Measurements from ENCODE around the gene PRSS12.
"Not testable (repeated sequence)": the region's sequence is repeated elsewhere in the genome, so short reads cannot be mapped to it uniquely, and the experiment has no call there.

Gene PRSS12, protein sequence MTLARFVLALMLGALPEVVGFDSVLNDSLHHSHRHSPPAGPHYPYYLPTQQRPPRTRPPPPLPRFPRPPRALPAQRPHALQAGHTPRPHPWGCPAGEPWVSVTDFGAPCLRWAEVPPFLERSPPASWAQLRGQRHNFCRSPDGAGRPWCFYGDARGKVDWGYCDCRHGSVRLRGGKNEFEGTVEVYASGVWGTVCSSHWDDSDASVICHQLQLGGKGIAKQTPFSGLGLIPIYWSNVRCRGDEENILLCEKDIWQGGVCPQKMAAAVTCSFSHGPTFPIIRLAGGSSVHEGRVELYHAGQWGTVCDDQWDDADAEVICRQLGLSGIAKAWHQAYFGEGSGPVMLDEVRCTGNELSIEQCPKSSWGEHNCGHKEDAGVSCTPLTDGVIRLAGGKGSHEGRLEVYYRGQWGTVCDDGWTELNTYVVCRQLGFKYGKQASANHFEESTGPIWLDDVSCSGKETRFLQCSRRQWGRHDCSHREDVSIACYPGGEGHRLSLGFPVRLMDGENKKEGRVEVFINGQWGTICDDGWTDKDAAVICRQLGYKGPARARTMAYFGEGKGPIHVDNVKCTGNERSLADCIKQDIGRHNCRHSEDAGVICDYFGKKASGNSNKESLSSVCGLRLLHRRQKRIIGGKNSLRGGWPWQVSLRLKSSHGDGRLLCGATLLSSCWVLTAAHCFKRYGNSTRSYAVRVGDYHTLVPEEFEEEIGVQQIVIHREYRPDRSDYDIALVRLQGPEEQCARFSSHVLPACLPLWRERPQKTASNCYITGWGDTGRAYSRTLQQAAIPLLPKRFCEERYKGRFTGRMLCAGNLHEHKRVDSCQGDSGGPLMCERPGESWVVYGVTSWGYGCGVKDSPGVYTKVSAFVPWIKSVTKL

GRCh38 chr4:118352843-118353533 is at the start of gene PRSS12:
TSS of gene PRSS12 (minus strand) at chr4:118353003. CDS start at chr4:118352720, 283 bp downstream.
- no peak for DNase-seq (ENCODE audit: low read depth)

- no peak for DNase-seq (ENCODE audit: low read depth)
These were observed 47.6 kb upstream of the PRSS12 start for GRCh38 chr4:118400356-118400755.

GRCh38 chr4:118399883-118400282 is 47.1 kb upstream of the PRSS12 start:
- DNase-seq (ENCODE audit: low read depth): not testable (repeated sequence)

- no peak for DNase-seq (ENCODE audit: low read depth)
These were observed 45.7 kb upstream of the PRSS12 start for GRCh38 chr4:118398226-118399090.

DNA sequence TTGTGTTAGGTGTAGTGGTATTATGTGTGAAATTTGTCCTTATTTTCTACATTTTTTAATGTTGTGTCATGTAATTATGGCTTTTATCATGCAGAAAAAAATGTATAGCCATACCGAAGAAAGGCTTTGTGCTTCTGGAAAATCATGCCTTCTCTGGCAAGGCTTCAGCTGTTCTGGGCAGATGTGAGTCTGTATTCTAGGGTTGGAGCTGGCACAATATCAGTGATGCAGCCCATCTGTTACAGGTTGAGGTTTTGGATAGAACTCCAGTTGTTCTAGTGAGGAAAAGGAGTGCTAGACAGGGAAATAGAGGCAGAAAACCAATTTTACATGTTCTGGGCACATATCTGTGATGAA is 44.8 kb upstream of the PRSS12 start:
- no peak for DNase-seq (ENCODE audit: low read depth)

GRCh38 chr4:118396881-118397622 is 44.2 kb upstream of the PRSS12 start:
- DNase-seq (ENCODE audit: low read depth): no peak

DNA sequence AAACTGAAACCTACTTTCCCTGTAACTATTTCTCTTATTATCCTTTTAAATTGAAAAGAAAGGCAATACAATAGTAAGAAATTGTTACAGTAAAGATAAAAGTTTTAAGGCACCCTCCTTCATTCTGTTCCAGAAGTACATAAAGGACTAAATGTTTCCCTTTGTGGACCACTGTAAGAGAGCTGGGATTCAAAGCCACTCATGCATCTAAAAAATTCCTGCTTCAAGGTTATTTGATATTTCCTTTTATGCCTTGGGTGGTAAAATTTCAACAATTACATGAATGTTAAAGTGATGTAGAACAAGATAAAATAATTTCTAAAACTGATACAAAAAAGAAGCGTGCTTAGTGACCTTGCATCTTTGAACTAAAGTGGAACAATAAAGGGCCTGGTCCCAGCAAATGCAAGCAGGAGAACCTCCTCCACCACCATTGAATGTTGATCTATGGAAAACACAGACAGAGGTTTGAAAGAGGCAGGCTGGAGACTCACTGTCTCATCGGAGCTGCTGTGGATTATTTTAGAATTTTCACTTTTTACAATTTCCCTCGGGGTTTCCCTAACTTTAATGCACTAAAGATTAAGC is 42.3 kb upstream of the PRSS12 start:
- DNase-seq (ENCODE audit: low read depth): no peak

DNA sequence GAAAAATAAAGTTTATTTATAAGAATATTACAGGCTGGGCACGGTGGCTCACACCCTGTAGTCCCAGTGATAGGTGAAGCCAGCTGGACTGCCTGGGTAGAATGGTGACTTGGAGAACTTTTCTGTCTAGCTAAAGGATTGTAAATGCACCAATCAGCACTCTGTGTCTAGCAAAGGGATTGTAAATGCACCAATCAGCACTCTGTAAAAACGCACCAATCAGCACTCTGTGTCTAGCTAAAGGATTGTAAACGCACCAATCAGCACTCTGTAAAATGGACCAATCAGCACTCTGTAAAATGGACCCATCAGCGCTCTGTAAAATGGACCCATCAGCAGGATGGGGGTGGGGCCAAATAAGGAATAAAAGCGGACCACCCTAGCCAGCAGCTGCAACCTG is 39.7 kb upstream of the PRSS12 start:
- not testable (repeated sequence) for DNase-seq (ENCODE audit: low read depth)

DNA sequence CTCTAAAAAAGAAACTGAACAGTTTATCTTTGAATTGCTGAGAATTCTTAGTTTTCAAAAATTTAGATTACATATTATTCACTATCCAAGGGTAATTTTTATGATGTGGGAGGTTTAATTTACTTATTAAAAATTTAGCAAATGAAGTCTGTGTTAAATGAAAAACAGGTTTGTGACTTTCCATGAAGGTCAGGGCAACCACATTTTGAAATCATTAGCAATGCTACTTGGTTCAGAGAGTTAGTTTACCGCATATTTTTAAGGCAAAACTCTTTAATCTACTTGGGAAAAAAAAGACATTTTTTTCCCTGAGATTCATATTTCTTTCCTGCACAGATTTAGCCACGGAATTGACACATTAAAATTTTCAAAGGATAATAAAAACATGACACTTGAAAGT is 37.3 kb upstream of the PRSS12 start:
- no peak for DNase-seq (ENCODE audit: low read depth)

DNA sequence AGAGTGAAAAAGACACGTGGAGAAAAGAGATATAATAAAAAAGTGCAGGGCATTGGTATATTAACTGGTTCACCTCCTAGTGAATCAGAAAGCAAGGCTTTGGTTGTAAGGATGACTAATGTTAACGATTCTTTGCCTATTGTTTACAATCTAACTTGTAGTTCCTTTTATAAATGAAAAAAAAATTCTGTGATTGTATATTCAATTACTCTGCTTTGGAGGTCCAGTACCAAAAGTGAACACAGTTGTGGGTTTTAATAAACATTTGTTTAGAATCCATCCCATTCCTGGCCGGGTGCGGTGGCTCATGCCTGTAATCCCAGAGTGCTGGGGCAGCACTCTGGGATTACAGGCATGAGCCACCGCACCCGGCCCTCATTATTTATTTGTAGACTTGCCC is 36.9 kb upstream of the PRSS12 start:
- DNase-seq (ENCODE audit: low read depth): no peak

DNA sequence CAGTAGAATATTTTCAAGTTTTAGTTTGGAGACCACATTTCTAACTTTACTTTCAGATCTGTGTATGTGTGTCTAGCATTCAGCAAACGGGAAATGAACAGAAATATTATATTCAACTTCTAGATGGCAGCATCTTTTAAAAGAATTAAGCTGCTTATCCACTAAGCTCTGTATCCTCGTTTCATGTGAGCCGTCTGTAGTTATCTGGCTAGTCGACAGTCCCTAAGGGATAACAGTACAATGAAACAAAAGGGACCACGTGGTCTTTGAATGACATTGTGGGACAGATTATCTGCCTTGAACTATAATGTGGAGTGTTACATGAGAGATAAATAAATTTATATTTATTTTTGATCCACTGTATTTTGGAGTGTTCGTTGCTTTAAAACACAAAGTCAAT is 35.8 kb upstream of the PRSS12 start:
- DNase-seq (ENCODE audit: low read depth): no peak

GRCh38 chr4:118381902-118382301 is 29.1 kb upstream of the PRSS12 start:
- DNase-seq (ENCODE audit: low read depth): no peak

DNA sequence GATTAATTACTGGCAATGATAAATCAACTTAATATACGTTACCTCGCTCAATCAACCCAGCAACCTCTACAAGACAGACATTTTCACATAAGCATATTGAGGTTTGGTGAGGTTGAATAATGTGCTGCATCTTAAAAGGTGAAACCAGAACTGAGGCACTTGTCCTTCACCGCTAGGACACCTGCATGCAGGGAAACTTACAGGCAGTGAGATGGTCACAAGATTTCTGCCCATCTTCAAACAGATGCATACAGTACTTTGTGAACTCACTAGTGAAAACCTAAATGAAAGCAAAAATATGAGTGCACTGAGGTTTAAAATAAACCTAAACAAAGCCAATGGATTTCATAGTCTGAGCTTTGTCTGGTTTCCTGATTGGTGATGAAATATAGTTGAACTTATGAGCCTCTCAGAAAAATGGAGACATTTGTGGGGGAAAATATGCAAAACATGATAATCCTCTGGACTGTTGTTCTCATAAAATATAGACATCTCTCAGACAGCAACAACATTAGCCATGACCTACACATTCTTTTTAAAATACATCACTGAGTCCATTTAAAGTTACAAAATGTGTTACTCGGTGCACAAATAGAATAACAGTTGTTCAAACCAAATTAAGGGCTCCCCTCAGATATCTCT is 20.9 kb upstream of the PRSS12 start:
- DNase-seq (ENCODE audit: low read depth): no peak

- no peak for DNase-seq (ENCODE audit: low read depth)
These were observed 19.4 kb upstream of the PRSS12 start for GRCh38 chr4:118372251-118372650.

- DNase-seq (ENCODE audit: low read depth): no peak
These were observed 16.4 kb upstream of the PRSS12 start for GRCh38 chr4:118369231-118369630.

GRCh38 chr4:118367872-118368271 is 15.1 kb upstream of the PRSS12 start:
- DNase-seq (ENCODE audit: low read depth): no peak

DNA sequence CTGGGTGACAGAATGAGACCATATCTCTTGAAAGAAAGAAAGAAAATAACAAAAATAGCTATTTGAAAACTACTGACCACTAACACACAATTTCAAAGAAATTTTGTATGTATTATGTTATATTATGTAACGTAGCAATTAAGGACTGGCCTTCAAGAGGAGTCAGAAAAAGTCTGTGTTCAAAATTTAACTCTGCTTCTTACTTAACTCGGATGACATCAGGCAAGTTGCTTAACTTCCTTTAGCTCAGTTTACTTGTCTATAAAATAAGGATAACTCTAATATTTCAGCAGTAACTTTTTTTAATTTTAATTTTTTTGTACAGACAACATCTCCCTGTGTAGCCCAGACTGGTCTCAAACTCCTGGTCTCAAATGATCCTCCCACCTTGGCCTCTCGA is 14.6 kb upstream of the PRSS12 start:
- no peak for DNase-seq (ENCODE audit: low read depth)

DNA sequence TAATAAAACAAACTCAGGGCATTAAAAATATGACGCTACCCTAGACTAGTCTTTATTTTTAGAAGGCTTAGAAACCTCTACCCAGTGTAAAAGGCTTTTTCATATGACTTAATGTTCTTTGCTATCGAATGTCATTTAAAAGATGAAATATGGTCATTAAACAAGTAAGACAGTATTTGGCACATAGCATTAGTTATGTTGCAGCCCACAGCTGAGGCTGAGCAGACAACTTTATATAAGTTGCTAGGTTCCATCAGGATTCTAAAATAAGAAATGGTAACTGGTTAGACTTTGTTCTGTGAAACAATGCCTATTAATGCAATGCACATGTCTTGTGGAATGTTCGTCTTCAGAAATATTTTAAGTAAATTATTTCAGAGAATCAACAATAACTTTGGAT is 10.4 kb upstream of the PRSS12 start:
- no peak for DNase-seq (ENCODE audit: low read depth)

GRCh38 chr4:118361192-118361591 is 8.4 kb upstream of the PRSS12 start:
- DNase-seq (ENCODE audit: low read depth): no peak

DNA sequence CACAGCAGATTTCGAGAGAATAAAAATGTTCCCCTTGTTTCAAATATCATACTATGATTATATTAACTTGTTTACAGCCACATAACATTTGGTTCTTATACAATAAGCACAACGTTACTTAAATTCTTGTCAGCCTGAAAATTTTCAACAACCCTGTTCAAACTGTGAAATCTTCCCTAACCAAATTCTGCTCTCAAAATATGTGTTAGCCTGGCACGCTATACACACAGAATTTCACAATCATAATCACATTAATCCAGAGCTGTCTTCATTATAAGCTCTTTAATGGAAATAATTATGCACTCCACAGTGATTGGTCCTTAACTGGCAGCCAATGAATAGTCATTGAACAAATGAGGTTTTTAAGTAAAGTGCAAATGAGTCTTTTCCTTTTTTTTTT is 7.3 kb upstream of the PRSS12 start:
- no peak for DNase-seq (ENCODE audit: low read depth)

All from stromal cell of bone marrow (primary cell).